Smooth muscle cell (in vitro differentiated cells): Measurements from ENCODE around the gene SLC45A2. TPM values are rescaled to one million over a fixed set of nuclear protein-coding genes. Genes with fewer than 3 reads are reported as not detected.

Experiments
- DNase-seq: peaks from one replicate; lab custom pipeline; 2025; ENCODE audit not compliant: unreplicated experiment; lab: John Stamatoyannopoulos, UW
- H2AFZ ChIP-seq: fragments of 200-600 bp; sonication (generic); 2 replicates; pipeline ENCODE4 v1.6.0; 2016; ENCODE audit warnings: antibody characterized with exemption, low read depth, mild to moderate bottlenecking
- H3F3A ChIP-seq: fragments of 200-600 bp; sonication (generic); 2 replicates; pipeline ENCODE4 v1.6.0; 2017; ENCODE audit warnings: antibody characterized with exemption, low read depth
- H3K27ac ChIP-seq: fragments of 200-600 bp; sonication (generic); 2 replicates; pipeline ENCODE4 v1.5.1; 2016; ENCODE audit warnings: low read depth, mild to moderate bottlenecking
- H3K27me3 ChIP-seq: fragments of 200-600 bp; sonication (generic); 2 replicates; pipeline ENCODE4 v1.6.1; 2016; ENCODE audit warnings: low read depth, mild to moderate bottlenecking
- H3K36me3 ChIP-seq: fragments of 200-600 bp; sonication (generic); 2 replicates; pipeline ENCODE4 v1.5.1; 2016; ENCODE audit warnings: low read depth
- H3K4me1 ChIP-seq: fragments of 200-600 bp; sonication (generic); 2 replicates; pipeline ENCODE4 v1.5.1; 2016; ENCODE audit warnings: low read depth
- H3K4me2 ChIP-seq: fragments of 200-600 bp; sonication (generic); 2 replicates; pipeline ENCODE4 v1.6.0; 2016; ENCODE audit warnings: mild to moderate bottlenecking
- H3K4me3 ChIP-seq: fragments of 200-600 bp; sonication (generic); 2 replicates; pipeline ENCODE4 v1.5.1; 2016; ENCODE audit warnings: mild to moderate bottlenecking
- H3K79me2 ChIP-seq: fragments of 200-600 bp; sonication (generic); 2 replicates; pipeline ENCODE4 v1.6.0; 2016; ENCODE audit warnings: low read depth, mild to moderate bottlenecking
- H3K9ac ChIP-seq: fragments of 200-600 bp; sonication (generic); 2 replicates; pipeline ENCODE4 v1.6.0; 2016; ENCODE audit warnings: low read depth
- H3K9me3 ChIP-seq: fragments of 200-600 bp; sonication (generic); replicated peaks from 2 replicates; pipeline ENCODE4 v1.5.1; 2016; ENCODE audit warnings: low read depth
- H4K20me1 ChIP-seq: fragments of 200-600 bp; sonication (generic); 2 replicates; pipeline ENCODE4 v1.6.0; 2016; ENCODE audit warnings: low read depth
- CTCF ChIP-seq: fragments of 200-600 bp; sonication (generic); IDR thresholded peaks from 2 replicates; pipeline ENCODE4 v1.5.1; 2017; ENCODE audit warnings: borderline replicate concordance, mild to moderate bottlenecking, antibody characterized with exemption; ENCODE audit not compliant: insufficient read depth, poor library complexity, severe bottlenecking
- WGBS: methylation state at CpG from one replicate; pipeline ENCODE4 v1.1.7; 2016; ENCODE audit warnings: low lambda C conversion rate; 5-methylcytosine and 5-hydroxymethylcytosine counted together
- polyA plus RNA-seq: library from polyadenylated mRNA; unstranded; fragments of >200 nt; fragmentation: Nextera tagmentation; extraction: Ambion mirVana; gene quantifications from 2 replicates; pipeline ENCODE4 v1.2.1, GENCODE V29; 2016
- total RNA-seq: library from RNA; depleted of rRNA; stranded (reverse); fragments of >200 nt; gene quantifications from 2 replicates; pipeline ENCODE4 v1.2.3, GENCODE V29; 2014

The SLC45A2 gene
- total and polyA plus RNA-seq, 2 experiments from 2014 or later, result 0.36 to 0.59 TPM

- no peak overlapping the region for H3K9ac ChIP-seq
- H3K4me3 ChIP-seq, result no peak overlapping the region
- no peaks in the 10 kb centered on the region for H4K20me1 ChIP-seq
- no peaks in the 10 kb centered on the region for H3K79me2 ChIP-seq
- no peak for DNase-seq
- H3K9me3 ChIP-seq, result no peaks in the 10 kb centered on the region
- no peaks in the 10 kb centered on the region for H3F3A ChIP-seq
- no peaks in the 10 kb centered on the region for H3K27me3 ChIP-seq
- H3K36me3 ChIP-seq, result no peaks in the 10 kb centered on the region
- no peaks in the 10 kb centered on the region for H3K4me1 ChIP-seq
- 83% methylated on average over 6 of the region's 6 CpGs for WGBS
- H2AFZ ChIP-seq, result no peak overlapping the region
- H3K4me2 ChIP-seq, result no peak overlapping the region
- no peak overlapping the region for H3K27ac ChIP-seq
- no peak for TF ChIP-seq CTCF
These were observed 54.4 kb downstream of the SLC45A2 start for GRCh38 chr5:33929925-33930690.

GRCh38 chr5:33928283-33928682 lies 56.2 kb downstream of the SLC45A2 start:
- DNase-seq, result no peak
- H3K79me2 ChIP-seq, result no peaks in the 10 kb centered on the region
- H3K4me2 ChIP-seq, result no peak overlapping the region
- no peak overlapping the region for H3K9ac ChIP-seq
- WGBS, result 81% methylated on average over 2 of the region's 2 CpGs
- H3K27me3 ChIP-seq, result no peaks in the 10 kb centered on the region
- H2AFZ ChIP-seq, result no peak overlapping the region
- no peak overlapping the region for H3K27ac ChIP-seq
- H3K4me3 ChIP-seq, result no peak overlapping the region
- H3K4me1 ChIP-seq, result no peaks in the 10 kb centered on the region
- no peaks in the 10 kb centered on the region for H3K36me3 ChIP-seq
- no peaks in the 10 kb centered on the region for H4K20me1 ChIP-seq
- no peaks in the 10 kb centered on the region for H3K9me3 ChIP-seq
- H3F3A ChIP-seq, result no peaks in the 10 kb centered on the region
- no peak for TF ChIP-seq CTCF

DNA sequence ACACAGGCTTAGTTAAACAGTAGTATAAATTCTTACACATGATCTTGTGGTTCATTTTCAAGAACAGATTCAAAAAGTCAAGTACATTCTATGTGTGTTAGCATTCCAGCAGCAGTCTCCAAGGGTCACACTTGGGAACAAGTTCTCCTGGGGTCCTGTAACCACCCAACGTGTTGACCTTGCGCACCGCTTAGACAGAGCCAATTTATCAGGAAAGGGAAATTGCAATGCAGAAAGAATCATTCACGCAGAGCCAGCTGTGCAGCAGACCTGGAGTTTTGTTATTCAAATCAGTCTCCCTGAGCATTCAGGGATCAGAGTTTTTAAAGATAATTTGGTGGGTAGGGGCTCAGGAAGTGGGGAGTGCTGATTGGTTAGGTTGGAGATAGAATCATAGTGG lies 56.8 kb downstream of the SLC45A2 start:
- H2AFZ ChIP-seq, result no peak overlapping the region
- no peak for TF ChIP-seq CTCF
- H3K27me3 ChIP-seq, result no peaks in the 10 kb centered on the region
- no peak overlapping the region for H3K4me3 ChIP-seq
- H3K9me3 ChIP-seq, result no peaks in the 10 kb centered on the region
- H3F3A ChIP-seq, result no peaks in the 10 kb centered on the region
- WGBS, result 80% methylated on average over 4 of the region's 4 CpGs
- H4K20me1 ChIP-seq, result no peaks in the 10 kb centered on the region
- H3K9ac ChIP-seq, result no peak overlapping the region
- H3K27ac ChIP-seq, result no peak overlapping the region
- no peak for DNase-seq
- H3K79me2 ChIP-seq, result no peaks in the 10 kb centered on the region
- H3K36me3 ChIP-seq, result no peaks in the 10 kb centered on the region
- H3K4me1 ChIP-seq, result no peaks in the 10 kb centered on the region
- H3K4me2 ChIP-seq, result no peak overlapping the region

- no peaks in the 10 kb centered on the region for H3K79me2 ChIP-seq
- no peak for DNase-seq
- H3K4me2 ChIP-seq, result no peak overlapping the region
- H3F3A ChIP-seq, result no peaks in the 10 kb centered on the region
- H3K4me3 ChIP-seq, result no peak overlapping the region
- H3K36me3 ChIP-seq, result no peaks in the 10 kb centered on the region
- H3K9me3 ChIP-seq, result no peaks in the 10 kb centered on the region
- H3K9ac ChIP-seq, result no peak overlapping the region
- no peak overlapping the region for H2AFZ ChIP-seq
- no peaks in the 10 kb centered on the region for H3K4me1 ChIP-seq
- no peaks in the 10 kb centered on the region for H3K27me3 ChIP-seq
- H3K27ac ChIP-seq, result no peak overlapping the region
- TF ChIP-seq CTCF, result no peak
- no peaks in the 10 kb centered on the region for H4K20me1 ChIP-seq
These were observed 59.2 kb downstream of the SLC45A2 start for GRCh38 chr5:33925278-33925677.
